ENCODE measurements around the gene NCLN.

Gene NCLN

GRCh38 chr19:3148503-3148902 is 37.2 kb upstream of the NCLN start:
- DNase-seq (ENCODE audit: low read depth in 1 of 2, low spot score in 1 of 2) = no peak
- Histone ChIP-seq H3K27me3 (ENCODE audit: insufficient read depth, poor library complexity, severe bottlenecking) (no peaks in the 10 kb centered on the region), H3K27ac (replicated peaks) (no peak overlapping the region), H3K4me3 (replicated peaks; ENCODE audit: insufficient read depth, low read length) (no peak overlapping the region)
- no peak for TF ChIP-seq REST (IDR thresholded peaks at IDR 0.05; ENCODE audit: insufficient replicate concordance, low read depth)
- TF ChIP-seq POLR2AphosphoS5 (IDR thresholded peaks at IDR 0.05; ENCODE audit: low read depth) = no peak
- no peak for TF ChIP-seq SPI1 (IDR thresholded peaks at IDR 0.05; ENCODE audit: borderline replicate concordance, low read depth)
- TF ChIP-seq GABPA (IDR thresholded peaks at IDR 0.05; ENCODE audit: low read depth) = no peak
- TF ChIP-seq CTCF (IDR thresholded peaks at IDR 0.05; ENCODE audit: insufficient read depth, low read length) = no peak

- Histone ChIP-seq H3K27me3 (ENCODE audit: insufficient read depth, poor library complexity, severe bottlenecking) (no peaks in the 10 kb centered on the region), H3K4me3 (replicated peaks; ENCODE audit: insufficient read depth, low read length) (no peak overlapping the region), H3K27ac (replicated peaks) (no peak overlapping the region)
- no peak for DNase-seq (ENCODE audit: low read depth in 1 of 2, low spot score in 1 of 2)
- no peak for TF ChIP-seq SPI1 (IDR thresholded peaks at IDR 0.05; ENCODE audit: borderline replicate concordance, low read depth)
- TF ChIP-seq REST (IDR thresholded peaks at IDR 0.05; ENCODE audit: insufficient replicate concordance, low read depth) = no peak
Measured at GRCh38 chr19:3149089-3149488, 36.6 kb upstream of the NCLN start.

- no peak overlapping the region for H3K4me3 ChIP-seq (replicated peaks; ENCODE audit: insufficient read depth, low read length)
- no peak overlapping the region for H3K27ac ChIP-seq (replicated peaks)
- DNase-seq (ENCODE audit: low read depth in 1 of 2, low spot score in 1 of 2) = no peak
- TF ChIP-seq GABPA (IDR thresholded peaks at IDR 0.05; ENCODE audit: low read depth) (no peak), CTCF (IDR thresholded peaks at IDR 0.05; ENCODE audit: insufficient read depth, low read length) (no peak), SPI1 (IDR thresholded peaks at IDR 0.05; ENCODE audit: borderline replicate concordance, low read depth) (no peak), REST (IDR thresholded peaks at IDR 0.05; ENCODE audit: insufficient replicate concordance, low read depth) (no peak), POLR2AphosphoS5 (IDR thresholded peaks at IDR 0.05; ENCODE audit: low read depth) (no peak)
- no peaks in the 10 kb centered on the region for H3K27me3 ChIP-seq (ENCODE audit: insufficient read depth, poor library complexity, severe bottlenecking)
Measured at GRCh38 chr19:3149526-3150505, 35.9 kb upstream of the NCLN start.

All from HL-60 (cell line).